Nephron (organoid): Measurements from ENCODE around the gene PRKAR1B.

Experiments used
- H3K27ac Mint-ChIP-seq, 3 experiments: 2 replicates each; pipeline ENCODE4 v1.8.0; 2020; ENCODE audit warnings: mixed read lengths in 3 of 3, mild to moderate bottlenecking in 2 of 3, moderate library complexity in 1 of 3
- H3K27me3 Mint-ChIP-seq: 2 replicates; pipeline ENCODE4 v1.8.0; 2021; ENCODE audit warnings: low read depth, mild to moderate bottlenecking, moderate library complexity, mixed read lengths
- H3K36me3 Mint-ChIP-seq: 2 replicates; pipeline ENCODE4 v1.8.0; 2020; ENCODE audit warnings: low read depth, mixed read lengths
- H3K4me1 Mint-ChIP-seq: 2 replicates; pipeline ENCODE4 v1.8.0; 2020; ENCODE audit warnings: mixed read lengths
- H3K4me3 Mint-ChIP-seq, 3 experiments: 2 replicates each; pipeline ENCODE4 v1.8.0; 2020; ENCODE audit warnings: mild to moderate bottlenecking in 3 of 3, mixed read lengths in 3 of 3, moderate library complexity in 2 of 3
- H3K9me3 Mint-ChIP-seq: 2 replicates; pipeline ENCODE4 v1.8.0; 2020; ENCODE audit warnings: mixed read lengths
- CTCF ChIP-seq, 3 experiments: fragments of 200-600 bp; sonication (generic); IDR thresholded peaks; one replicate each; pipeline ENCODE4 v1.5.0; 2021; ENCODE audit warnings: antibody characterized with exemption in 3 of 3; ENCODE audit not compliant: unreplicated experiment in 3 of 3

PRKAR1B gene

GRCh38 chr7:627661-628401, 99.2 kb downstream of the PRKAR1B start:
- Mint-ChIP-seq H3K27me3 (peaks cover 7% of the 10 kb centered on the region), H3K36me3 (peaks cover 17% of the 10 kb centered on the region), H3K27ac (no peak overlapping the region), H3K9me3 (peaks cover 29% of the 10 kb centered on the region), H3K4me3 (no peak overlapping the region), H3K4me1 (no peaks in the 10 kb centered on the region)
- TF ChIP-seq CTCF (IDR thresholded peaks at IDR 0.05; ENCODE audit: unreplicated experiment in 3 of 3), result no peak

DNA sequence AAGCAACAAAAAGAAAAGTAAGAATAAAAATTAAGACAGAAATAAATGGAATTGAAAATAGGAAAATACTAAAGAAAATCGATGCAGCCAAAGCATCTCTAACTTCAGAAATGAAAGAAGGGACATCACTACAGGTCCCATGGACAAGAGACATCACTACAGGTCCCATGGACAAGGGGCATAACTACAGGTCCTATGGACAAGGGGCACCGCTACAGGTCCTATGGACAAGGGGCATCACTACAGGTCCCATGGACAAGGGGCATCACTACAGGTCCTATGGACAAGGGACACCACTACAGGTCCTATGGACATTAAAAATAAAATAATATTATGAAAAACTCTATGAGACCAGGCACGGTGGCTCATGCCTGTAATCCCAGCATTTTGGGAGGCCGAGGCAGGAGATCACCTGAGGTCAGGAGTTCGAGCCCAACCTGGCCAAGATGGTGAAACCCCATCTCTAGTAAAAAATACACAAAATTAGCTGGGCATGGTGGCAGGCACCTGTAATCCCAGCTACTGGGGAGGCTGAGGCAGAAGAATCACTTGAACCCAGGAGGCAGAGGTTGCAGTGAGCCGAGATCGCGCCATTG, 101.6 kb downstream of the PRKAR1B start:
- Mint-ChIP-seq H3K36me3 (peaks cover 40% of the 10 kb centered on the region), H3K27me3 (peaks cover 7% of the 10 kb centered on the region), H3K27ac (no peak overlapping the region), H3K4me1 (no peaks in the 10 kb centered on the region), H3K9me3 (peaks cover 46% of the 10 kb centered on the region), H3K4me3 (no peak overlapping the region)
- TF ChIP-seq CTCF (IDR thresholded peaks at IDR 0.05; ENCODE audit: unreplicated experiment in 3 of 3), result no peak

DNA sequence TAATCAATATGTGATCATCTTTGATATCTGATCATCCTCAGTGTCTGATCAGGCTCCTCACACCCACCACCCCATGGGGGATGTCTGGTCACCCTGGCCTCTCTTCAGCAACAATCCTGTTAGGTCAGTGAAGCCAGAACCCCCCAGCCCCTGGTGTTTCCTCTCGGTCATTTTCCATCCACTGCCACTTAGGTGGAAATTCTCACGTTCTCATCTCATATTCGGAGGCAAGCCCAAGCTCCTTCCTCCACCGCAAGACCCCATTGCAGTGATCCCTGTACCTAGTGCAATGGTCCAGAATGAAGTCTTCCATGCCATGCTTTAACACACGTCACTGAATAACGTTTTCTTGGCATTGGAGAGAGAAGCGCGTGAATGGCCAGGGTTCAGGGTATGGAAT, 103.6 kb downstream of the PRKAR1B start:
- Mint-ChIP-seq H3K4me3 (no peak overlapping the region), H3K36me3 (peaks cover 51% of the 10 kb centered on the region), H3K27me3 (peaks cover 7% of the 10 kb centered on the region), H3K4me1 (no peaks in the 10 kb centered on the region), H3K9me3 (peaks cover 60% of the 10 kb centered on the region), H3K27ac (no peak overlapping the region)
- no peak for TF ChIP-seq CTCF (IDR thresholded peaks at IDR 0.05; ENCODE audit: unreplicated experiment in 3 of 3)

GRCh38 chr7:621572-622285, 105.4 kb downstream of the PRKAR1B start:
- Mint-ChIP-seq H3K4me1 (no peaks in the 10 kb centered on the region), H3K4me3 (no peak overlapping the region), H3K36me3 (peaks cover 55% of the 10 kb centered on the region), H3K27ac (peak overlapping the region in 1 of 3 experiments; percentile 77), H3K9me3 (peaks cover 57% of the 10 kb centered on the region), H3K27me3 (peaks cover 7% of the 10 kb centered on the region)
- no peak for TF ChIP-seq CTCF (IDR thresholded peaks at IDR 0.05; ENCODE audit: unreplicated experiment in 3 of 3)

DNA sequence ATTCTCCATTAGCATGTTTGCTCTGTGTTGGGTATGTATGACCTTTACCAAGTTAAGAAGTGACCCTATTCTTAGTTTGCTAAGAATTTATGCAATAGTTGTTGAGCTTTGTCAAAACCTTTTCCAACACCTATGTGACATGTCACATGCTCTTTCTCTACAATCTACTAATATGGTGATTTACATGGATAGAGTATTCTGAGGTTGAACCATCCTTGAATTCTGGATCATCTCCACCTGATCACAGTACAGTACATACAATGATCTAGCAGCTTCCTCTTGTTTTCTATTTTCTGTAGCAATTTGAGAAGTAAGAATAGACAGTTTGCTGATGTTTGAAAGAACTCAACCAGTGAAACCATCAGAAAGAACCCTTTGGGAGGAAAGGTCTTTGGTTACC, 106.2 kb downstream of the PRKAR1B start:
- Mint-ChIP-seq H3K4me1 (no peaks in the 10 kb centered on the region), H3K9me3 (peaks cover 55% of the 10 kb centered on the region), H3K4me3 (no peak overlapping the region), H3K27me3 (peaks cover 7% of the 10 kb centered on the region), H3K27ac (no peak overlapping the region), H3K36me3 (peaks cover 55% of the 10 kb centered on the region)
- TF ChIP-seq CTCF (IDR thresholded peaks at IDR 0.05; ENCODE audit: unreplicated experiment in 3 of 3), result no peak
